Subcutaneous adipose tissue (tissue), 4 donors: ENCODE data around the gene MFAP3. TPM values are rescaled to one million over a fixed set of nuclear protein-coding genes. Genes with fewer than 3 reads are reported as not detected.

Experiments
- CTCF ChIP-seq: fragments of 450-650 bp; IDR thresholded peaks from one replicate; pipeline ENCODE4 v1.5.1; 2016; ENCODE audit warnings: low read depth, mild to moderate bottlenecking, control low read depth, antibody characterized with exemption, moderate library complexity
- total RNA-seq, 4 donors: library from RNA; depleted of rRNA; stranded (reverse); fragments of >200 nt; gene quantifications; one replicate each; pipeline ENCODE4 v1.1.0, GENCODE V29; 2016

The MFAP3 gene
- total RNA-seq, 4 donors from 2014 or later, result 50.4 to 68.2 (median 62.0) TPM

- no peak for TF ChIP-seq CTCF
Measured at GRCh38 chr5:154063372-154063771, 24.6 kb downstream of the MFAP3 start.

- TF ChIP-seq CTCF, result no peak
Measured at GRCh38 chr5:154065971-154066370, 27.2 kb downstream of the MFAP3 start.

GRCh38 chr5:154071799-154072413, 33.1 kb downstream of the MFAP3 start:
- TF ChIP-seq CTCF, result no peak

GRCh38 chr5:154072414-154073171, 33.8 kb downstream of the MFAP3 start:
- no peak for TF ChIP-seq CTCF

GRCh38 chr5:154076240-154076922, 37.6 kb downstream of the MFAP3 start:
- TF ChIP-seq CTCF, result no peak

GRCh38 chr5:154077696-154078095, 38.9 kb downstream of the MFAP3 start:
- no peak for TF ChIP-seq CTCF

- TF ChIP-seq CTCF, result no peak
Measured at GRCh38 chr5:154078272-154078671, 39.5 kb downstream of the MFAP3 start.
